VCaP (cell line): ENCODE data around the gene CREB3L2.

Experiments
- H3K27ac ChIP-seq: fragments of 450-650 bp; 2 replicates; pipeline ENCODE4 v1.5.1; 2017
- TF ChIP-seq, protein P1 (sequence below): fragments of 450-650 bp; conservative IDR thresholded peaks from 2 replicates; pipeline ENCODE4 v1.5.1; 2017; ENCODE audit warnings: mild to moderate bottlenecking, moderate library complexity

CREB3L2 gene

DNA sequence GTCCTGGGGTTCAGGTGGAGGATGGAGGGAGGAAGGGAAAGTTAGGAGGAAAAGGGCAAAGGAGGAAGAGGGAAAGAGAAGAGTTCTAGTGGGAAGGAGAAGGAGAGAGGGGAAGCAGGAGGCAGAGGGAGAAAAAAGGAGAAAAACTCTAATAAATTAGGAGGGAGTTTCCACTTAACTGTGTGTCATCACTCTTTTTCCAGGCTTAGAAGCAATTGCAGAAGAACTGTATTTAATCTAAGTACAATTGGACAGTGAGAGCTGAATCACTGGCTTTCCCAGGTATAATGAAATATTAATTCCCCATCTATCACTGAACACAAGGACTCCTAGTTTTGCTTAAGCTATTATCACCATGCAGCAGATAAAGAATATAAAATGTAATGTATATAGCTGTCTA is 76.8 kb downstream of the CREB3L2 start:
- no peak overlapping the region for H3K27ac ChIP-seq
- TF ChIP-seq, protein P1, sequence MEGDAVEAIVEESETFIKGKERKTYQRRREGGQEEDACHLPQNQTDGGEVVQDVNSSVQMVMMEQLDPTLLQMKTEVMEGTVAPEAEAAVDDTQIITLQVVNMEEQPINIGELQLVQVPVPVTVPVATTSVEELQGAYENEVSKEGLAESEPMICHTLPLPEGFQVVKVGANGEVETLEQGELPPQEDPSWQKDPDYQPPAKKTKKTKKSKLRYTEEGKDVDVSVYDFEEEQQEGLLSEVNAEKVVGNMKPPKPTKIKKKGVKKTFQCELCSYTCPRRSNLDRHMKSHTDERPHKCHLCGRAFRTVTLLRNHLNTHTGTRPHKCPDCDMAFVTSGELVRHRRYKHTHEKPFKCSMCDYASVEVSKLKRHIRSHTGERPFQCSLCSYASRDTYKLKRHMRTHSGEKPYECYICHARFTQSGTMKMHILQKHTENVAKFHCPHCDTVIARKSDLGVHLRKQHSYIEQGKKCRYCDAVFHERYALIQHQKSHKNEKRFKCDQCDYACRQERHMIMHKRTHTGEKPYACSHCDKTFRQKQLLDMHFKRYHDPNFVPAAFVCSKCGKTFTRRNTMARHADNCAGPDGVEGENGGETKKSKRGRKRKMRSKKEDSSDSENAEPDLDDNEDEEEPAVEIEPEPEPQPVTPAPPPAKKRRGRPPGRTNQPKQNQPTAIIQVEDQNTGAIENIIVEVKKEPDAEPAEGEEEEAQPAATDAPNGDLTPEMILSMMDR: no peak

DNA sequence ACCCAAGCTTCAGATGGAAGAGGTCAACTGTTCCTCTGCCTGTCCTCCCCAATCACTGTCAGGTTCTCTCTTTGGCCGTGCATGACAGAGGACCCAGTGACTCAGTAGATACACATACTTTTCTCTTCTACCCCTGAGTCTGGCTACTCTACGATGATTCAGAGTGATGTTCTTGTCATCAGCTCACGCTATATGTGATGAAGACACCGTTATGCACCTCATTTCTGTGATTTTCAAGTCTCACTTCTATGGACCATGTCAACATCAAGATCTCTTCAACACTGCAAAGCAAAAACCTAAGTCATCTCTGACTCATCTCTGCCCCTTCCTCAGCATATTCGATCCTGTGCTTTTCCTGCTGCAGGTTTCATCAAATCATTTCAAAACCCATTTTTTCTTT is 78.5 kb downstream of the CREB3L2 start:
- no peak overlapping the region for H3K27ac ChIP-seq
- TF ChIP-seq, protein P1: no peak

DNA sequence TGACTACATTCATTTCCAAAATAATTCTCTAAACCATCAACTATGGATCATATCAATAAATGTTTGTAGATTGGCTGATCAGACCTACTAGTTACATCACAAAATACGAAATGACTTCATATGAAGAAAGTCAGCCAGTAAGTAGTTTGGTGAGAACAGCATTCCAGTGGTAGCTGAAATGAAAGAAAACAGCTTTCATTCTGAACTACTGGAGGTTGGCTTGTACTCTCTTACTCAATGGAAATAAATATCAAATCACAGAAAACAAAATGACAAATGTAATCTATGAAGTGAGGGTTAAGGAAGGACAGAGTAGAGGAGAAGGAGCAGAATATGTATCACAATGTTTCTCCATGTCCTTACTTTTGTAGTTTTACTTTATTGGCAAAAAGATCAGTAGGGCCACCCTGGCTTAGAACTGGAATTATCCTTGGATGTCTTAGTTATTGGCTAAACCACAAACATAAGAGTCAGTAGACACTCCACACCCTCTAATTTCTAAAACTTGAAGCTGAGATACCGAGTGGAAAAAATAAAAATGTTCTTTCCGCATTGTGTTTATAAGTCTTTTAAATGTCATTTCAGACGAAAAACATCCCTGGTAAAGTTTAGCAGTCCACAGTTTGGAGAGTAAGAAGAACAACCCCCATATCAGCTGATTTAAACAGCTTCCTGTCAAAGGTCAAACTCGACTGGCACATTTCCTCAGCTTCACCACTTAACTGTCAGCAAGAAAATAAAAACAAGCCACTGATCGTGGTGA is 81.1 kb downstream of the CREB3L2 start:
- H3K27ac ChIP-seq: no peak overlapping the region
- TF ChIP-seq, protein P1: no peak

DNA sequence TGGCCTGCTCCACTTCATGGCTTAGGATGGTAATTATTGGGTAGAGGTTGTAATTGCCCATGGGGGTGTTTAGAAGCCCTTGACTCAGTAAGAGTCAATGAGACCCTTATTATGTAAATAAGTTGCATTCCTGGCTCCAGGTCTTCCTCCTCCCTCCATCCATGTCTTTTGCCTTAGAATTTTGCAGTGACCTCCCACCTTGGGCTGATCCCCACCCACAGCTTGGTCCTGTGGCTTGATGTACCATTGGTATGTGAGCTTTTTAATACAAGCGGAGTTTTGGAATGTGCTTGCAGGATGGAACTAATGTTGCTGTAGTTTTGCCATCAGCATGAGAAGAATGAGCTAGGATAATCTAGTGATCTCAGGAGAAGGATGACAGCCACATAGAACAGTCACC is 81.9 kb downstream of the CREB3L2 start:
- TF ChIP-seq, protein P1: no peak
- no peak overlapping the region for H3K27ac ChIP-seq

DNA sequence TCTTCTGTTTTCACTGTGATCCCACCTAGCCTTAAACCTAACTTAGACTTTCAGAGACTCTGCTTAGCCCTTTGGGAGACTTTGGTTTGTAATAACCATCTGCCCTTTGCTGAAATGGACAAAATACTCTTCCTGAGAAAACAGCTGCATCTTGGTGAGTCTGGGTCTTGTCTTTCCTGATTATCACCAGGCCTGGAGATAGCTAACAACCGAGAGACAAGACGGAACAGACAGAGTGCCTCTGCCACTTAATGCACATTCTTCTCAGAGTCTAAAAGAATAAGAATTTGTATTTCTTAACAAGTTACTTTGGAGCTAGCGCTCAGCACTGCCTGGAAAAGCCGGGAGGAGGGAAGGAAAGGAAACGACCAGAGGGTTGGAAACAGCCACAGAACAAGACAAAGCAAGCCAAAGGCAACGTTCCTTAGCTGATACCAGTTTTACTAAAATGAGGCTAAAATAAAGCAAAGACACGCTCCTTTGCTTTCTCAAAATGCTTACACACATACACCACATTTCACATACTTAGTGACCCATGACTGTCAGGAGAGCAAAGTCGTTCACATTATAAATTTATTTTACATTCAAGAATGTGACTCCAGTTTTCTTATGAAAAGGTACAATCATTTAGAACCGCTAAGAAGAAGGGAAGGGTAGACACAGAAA is 84.8 kb downstream of the CREB3L2 start:
- TF ChIP-seq, protein P1: no peak
- no peak overlapping the region for H3K27ac ChIP-seq

DNA sequence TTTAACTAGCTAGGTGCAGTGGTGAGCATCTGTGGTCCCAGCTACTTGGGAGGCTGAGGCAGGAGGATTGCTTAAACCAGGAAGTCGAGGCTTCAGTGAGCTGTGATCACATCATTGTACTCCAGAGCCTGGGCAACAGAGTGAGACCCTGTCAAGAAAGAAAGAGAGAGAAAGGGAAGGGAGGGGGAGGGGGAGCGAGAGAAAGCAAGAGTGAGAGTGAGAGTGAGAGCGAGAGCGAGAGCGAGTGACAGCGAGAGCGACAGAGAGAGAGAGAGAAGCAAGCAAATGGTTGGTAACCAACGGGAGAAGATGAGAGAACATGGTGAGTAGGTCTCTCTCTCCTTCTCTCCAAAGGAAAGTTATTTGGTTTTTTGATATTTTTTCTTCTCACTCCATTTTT is 85.3 kb downstream of the CREB3L2 start:
- no peak overlapping the region for H3K27ac ChIP-seq
- TF ChIP-seq, protein P1: no peak

DNA sequence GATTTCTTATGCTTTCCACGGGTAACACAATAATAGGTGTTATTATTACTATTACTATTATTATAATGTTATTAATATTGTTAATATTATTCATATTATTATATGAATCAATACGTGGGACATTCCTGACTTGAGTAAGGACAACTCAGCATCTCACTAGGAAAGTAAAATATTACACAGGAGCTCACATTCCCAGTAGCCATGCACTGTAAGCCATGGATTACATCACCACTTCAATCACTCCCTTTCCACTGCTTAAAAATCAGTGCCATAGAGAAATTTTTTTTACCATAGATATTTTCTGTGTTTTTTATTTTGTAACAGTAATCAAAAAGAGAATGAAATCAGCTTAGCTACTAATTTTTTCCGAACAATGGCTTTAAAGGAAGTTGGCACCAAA is 86.6 kb downstream of the CREB3L2 start:
- TF ChIP-seq, protein P1: no peak
- H3K27ac ChIP-seq: no peak overlapping the region
